Nephron (organoid): ENCODE measurements around the gene SYPL1.

Source experiments
- H3K27ac Mint-ChIP-seq, 3 experiments: 2 replicates each; pipeline ENCODE4 v1.8.0; 2020; ENCODE audit warnings: mixed read lengths in 3 of 3, mild to moderate bottlenecking in 2 of 3, moderate library complexity in 1 of 3
- H3K27me3 Mint-ChIP-seq: 2 replicates; pipeline ENCODE4 v1.8.0; 2021; ENCODE audit warnings: low read depth, mild to moderate bottlenecking, moderate library complexity, mixed read lengths
- H3K36me3 Mint-ChIP-seq: 2 replicates; pipeline ENCODE4 v1.8.0; 2020; ENCODE audit warnings: low read depth, mixed read lengths
- H3K4me1 Mint-ChIP-seq: 2 replicates; pipeline ENCODE4 v1.8.0; 2020; ENCODE audit warnings: mixed read lengths
- H3K4me3 Mint-ChIP-seq, 3 experiments: 2 replicates each; pipeline ENCODE4 v1.8.0; 2020; ENCODE audit warnings: mild to moderate bottlenecking in 3 of 3, mixed read lengths in 3 of 3, moderate library complexity in 2 of 3
- H3K9me3 Mint-ChIP-seq: 2 replicates; pipeline ENCODE4 v1.8.0; 2020; ENCODE audit warnings: mixed read lengths
- CTCF ChIP-seq, 3 experiments: fragments of 200-600 bp; sonication (generic); IDR thresholded peaks; one replicate each; pipeline ENCODE4 v1.5.0; 2021; ENCODE audit warnings: antibody characterized with exemption in 3 of 3; ENCODE audit not compliant: unreplicated experiment in 3 of 3

The SYPL1 gene

GRCh38 chr7:106063024-106063423, 49.1 kb downstream of the SYPL1 start:
- H3K4me3 Mint-ChIP-seq = no peak overlapping the region
- peaks cover 4% of the 10 kb centered on the region for H3K27me3 Mint-ChIP-seq
- no peak for TF ChIP-seq CTCF (IDR thresholded peaks at IDR 0.05; ENCODE audit: unreplicated experiment in 3 of 3)
- peaks cover 4% of the 10 kb centered on the region for H3K36me3 Mint-ChIP-seq
- peaks cover 4% of the 10 kb centered on the region for H3K9me3 Mint-ChIP-seq
- peak overlapping the region in 2 of 3 experiments; percentile 59 to 62 for H3K27ac Mint-ChIP-seq
- peaks cover 51% of the 10 kb centered on the region for H3K4me1 Mint-ChIP-seq

- Mint-ChIP-seq H3K36me3 (peaks cover 4% of the 10 kb centered on the region), H3K9me3 (peaks cover 4% of the 10 kb centered on the region), H3K4me3 (no peak overlapping the region), H3K27ac (peak overlapping the region in 2 of 3 experiments; percentile 59 to 62), H3K27me3 (peaks cover 4% of the 10 kb centered on the region), H3K4me1 (peaks cover 51% of the 10 kb centered on the region)
- TF ChIP-seq CTCF (IDR thresholded peaks at IDR 0.05; ENCODE audit: unreplicated experiment in 3 of 3) = no peak
Observed at GRCh38 chr7:106062521-106062931, 49.6 kb downstream of the SYPL1 start.

- H3K27me3 Mint-ChIP-seq = peaks cover 6% of the 10 kb centered on the region
Observed at GRCh38 chr7:106062006-106062405, 50.1 kb downstream of the SYPL1 start.

GRCh38 chr7:106061301-106061979, 50.7 kb downstream of the SYPL1 start:
- peaks cover 45% of the 10 kb centered on the region for H3K4me1 Mint-ChIP-seq
- H3K27me3 Mint-ChIP-seq = peaks cover 11% of the 10 kb centered on the region
- TF ChIP-seq CTCF (IDR thresholded peaks at IDR 0.05; ENCODE audit: unreplicated experiment in 3 of 3) = no peak
- no peak overlapping the region for H3K27ac Mint-ChIP-seq
- H3K36me3 Mint-ChIP-seq = peaks cover 4% of the 10 kb centered on the region
- no peak overlapping the region for H3K4me3 Mint-ChIP-seq
- peaks cover 4% of the 10 kb centered on the region for H3K9me3 Mint-ChIP-seq

More at GRCh38 chr7:106062006-106062405, 50.1 kb downstream of the SYPL1 start:
- Mint-ChIP-seq H3K9me3 (peaks cover 4% of the 10 kb centered on the region), H3K27ac (peak overlapping the region in 1 of 3 experiments; percentile 6), H3K36me3 (peaks cover 4% of the 10 kb centered on the region), H3K4me3 (no peak overlapping the region), H3K4me1 (peaks cover 50% of the 10 kb centered on the region)
- TF ChIP-seq CTCF (IDR thresholded peaks at IDR 0.05; ENCODE audit: unreplicated experiment in 3 of 3) = no peak

- Mint-ChIP-seq H3K27me3 (peaks cover 11% of the 10 kb centered on the region), H3K36me3 (peaks cover 4% of the 10 kb centered on the region), H3K4me1 (peaks cover 37% of the 10 kb centered on the region), H3K4me3 (no peak overlapping the region), H3K27ac (no peak overlapping the region), H3K9me3 (peaks cover 4% of the 10 kb centered on the region)
- TF ChIP-seq CTCF (IDR thresholded peaks at IDR 0.05; ENCODE audit: unreplicated experiment in 3 of 3) = no peak
Observed at GRCh38 chr7:106060394-106060920, 51.7 kb downstream of the SYPL1 start.

GRCh38 chr7:106059556-106059955, 52.6 kb downstream of the SYPL1 start:
- Mint-ChIP-seq H3K27me3 (peaks cover 15% of the 10 kb centered on the region), H3K9me3 (peaks cover 4% of the 10 kb centered on the region)

More at GRCh38 chr7:106059556-106059955, 52.6 kb downstream of the SYPL1 start:
- peaks cover 34% of the 10 kb centered on the region for H3K4me1 Mint-ChIP-seq
- H3K36me3 Mint-ChIP-seq = peaks cover 4% of the 10 kb centered on the region
- H3K4me3 Mint-ChIP-seq = no peak overlapping the region
- TF ChIP-seq CTCF (IDR thresholded peaks at IDR 0.05; ENCODE audit: unreplicated experiment in 3 of 3) = no peak
- H3K27ac Mint-ChIP-seq = no peak overlapping the region
